Measurements from ENCODE around the gene SHFL. TPM values are rescaled to one million over a fixed set of nuclear protein-coding genes. Genes with fewer than 3 reads are reported as not detected.

The SHFL gene
- total RNA-seq (2012; rRNA removed) (9.0 and 10.0 TPM in 2 replicates), polyA plus RNA-seq (2012; rRNA removed) (32.1 and 34.3 TPM in 2 replicates), Bru-seq, nascent RNA (percentile 57 among the genes with signal in this experiment), BruChase-seq, experiment 1, labeled RNA remaining after a 6-hour chase (percentile 69 among the genes with signal in this experiment), BruChase-seq, experiment 2, labeled RNA remaining after a 2-hour chase (percentile 61 among the genes with signal in this experiment)
- polyA plus RNA-seq (2012; cell fraction: cytosol; rRNA removed) = 21.2 and 37.5 TPM in 2 replicates
- 205 and 249 TPM in 2 replicates for polyA plus RNA-seq (2012; cell fraction: nucleus; rRNA removed; ENCODE audit: low replicate concordance)
- long read RNA-seq, transcript C19orf66-201 (8 exons, 2,117 nt) = major isoform, 24 of 49 reads
- long read RNA-seq, transcript C19orf66-203 (7 exons, 2,079 nt) = minor isoform, 15 of 49 reads
- long read RNA-seq, partial matches to known transcripts = 3 of 49 reads
- long read RNA-seq, other reads (novel, unspliced or antisense) = 4 of 49 reads

DNA sequence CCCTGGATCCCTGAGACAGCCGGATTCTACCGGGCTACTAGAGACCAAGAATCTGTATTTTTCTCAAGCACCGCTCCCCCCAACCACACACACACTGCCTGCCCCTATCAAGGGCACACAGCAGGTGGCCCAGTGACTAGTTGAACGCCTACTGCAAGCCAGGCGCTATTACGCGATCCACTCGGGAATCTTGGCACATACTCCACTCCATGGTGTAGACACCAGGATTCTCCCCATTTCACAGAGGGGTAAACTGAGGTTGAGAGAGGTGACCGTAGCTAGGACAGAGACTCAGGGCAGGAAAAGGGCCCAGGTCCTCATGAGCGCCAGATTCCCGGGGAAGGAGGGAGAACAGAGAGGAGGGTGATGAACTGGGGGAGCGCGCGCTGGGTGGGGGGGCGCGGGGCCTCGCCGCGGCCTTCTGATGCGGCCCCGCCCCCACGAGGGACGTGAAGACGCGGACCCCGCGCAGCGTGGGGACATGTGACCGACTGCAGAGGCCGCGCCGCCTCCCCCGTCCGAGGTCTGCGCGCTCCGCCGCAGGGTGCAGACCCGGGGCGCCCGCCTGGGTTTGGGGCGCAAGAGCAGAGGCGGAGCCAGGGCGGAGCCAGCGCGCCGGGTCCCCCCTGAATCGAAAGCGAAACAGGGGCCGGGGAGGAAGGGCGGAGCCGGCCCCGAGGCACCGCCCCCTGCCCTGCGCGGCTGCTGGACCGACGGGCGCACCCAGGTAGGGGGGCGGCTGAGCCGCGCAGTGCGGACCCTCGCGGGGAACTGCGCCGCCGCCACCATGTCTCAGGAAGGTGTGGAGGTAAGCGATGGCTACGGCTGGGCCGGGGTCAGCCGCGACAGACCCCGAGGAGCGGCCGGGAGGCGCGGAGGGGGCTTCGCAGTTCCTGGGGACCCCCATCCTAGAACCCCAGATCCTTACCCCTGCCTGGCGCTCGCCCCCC, at the start of gene SHFL:
TSS of gene SHFL (plus strand) at position 677 of the 950 bp plus-strand sequence. CDS start at position 788, 111 bp downstream.
- in situ Hi-C loops (cut with MboI; ENCODE audit: low sequenced_read_pairs) (no loop called here), dilution Hi-C loops (cut with HindIII; ENCODE audit: low sequenced_read_pairs, unreplicated experiment) (no loop called here), intact Hi-C loops (cut with micrococcal nuclease) (no loop called here)
- Histone ChIP-seq H3K56ac (ENCODE audit: extremely low read depth, insufficient read depth, low read length) (no peak within 1 kb of the TSS; the same call in 1 of the 2 replicates), H3K4me1 (ENCODE audit: control insufficient read depth, insufficient read depth, low read length) (no peaks in the 10 kb centered on the region), H3K79me1 (ENCODE audit: low read depth in 1 of 2, low read length in 2 of 2) (peaks cover 3 to 24% of the 10 kb centered on the region in 2 experiments; a peak in 3 of 4 replicates), H3K9ac (ENCODE audit: low read depth, low read length) (peak within 1 kb of the TSS; percentile 76), H2AFZ (replicated peaks; ENCODE audit: low read length, poor library complexity) (peak within 1 kb of the TSS; percentile 98), H4K8ac (ENCODE audit: low read depth in 2 of 2, low read length in 2 of 2) (peak within 1 kb of the TSS; percentile 97 to 99), H3K27ac (ENCODE audit: insufficient read depth, low read length) (peak within 1 kb of the TSS; percentile 19), H3K9me3 (ENCODE audit: control insufficient read depth, insufficient read depth, low read length) (no peaks in the 10 kb centered on the region), H2BK120ac (ENCODE audit: low read depth, low read length) (peak within 1 kb of the TSS; percentile 56; the same call in 1 of the 2 replicates), H2BK15ac (ENCODE audit: low read depth, low read length) (no peak within 1 kb of the TSS), H2BK5ac (ENCODE audit: low read depth, low read length, poor library complexity, severe bottlenecking) (no peak within 1 kb of the TSS), H3K4me2 (ENCODE audit: low read depth, low read length) (peak within 1 kb of the TSS; percentile 74), H3K36me3 (ENCODE audit: control insufficient read depth, insufficient read depth, low read length) (peaks cover 14% of the 10 kb centered on the region; the same call in 1 of the 2 replicates), H4K5ac (ENCODE audit: low read depth, low read length) (peak within 1 kb of the TSS; percentile 61), H3K9me1 (ENCODE audit: insufficient read depth, low read length) (peaks cover 13% of the 10 kb centered on the region; the same call in 1 of the 2 replicates), H3K23ac (ENCODE audit: low read depth, low read length) (peak within 1 kb of the TSS; percentile 87), H2AK5ac (ENCODE audit: low read depth, low read length) (peak within 1 kb of the TSS; percentile 89), H3K4me3 (ENCODE audit: insufficient read depth, low read depth, low read length) (peak within 1 kb of the TSS; percentile 86), H2BK20ac (ENCODE audit: low read depth, low read length) (no peak within 1 kb of the TSS), H3K14ac (replicated peaks; ENCODE audit: low read depth, low read length) (peak within 1 kb of the TSS; percentile 91), H2AK9ac (replicated peaks; ENCODE audit: low read depth, low read length, poor library complexity) (peak within 1 kb of the TSS; percentile 96), H3K18ac (ENCODE audit: low read depth, low read length) (peak within 1 kb of the TSS; percentile 39; the same call in 1 of the 2 replicates), H3K27me3 (ENCODE audit: control insufficient read depth, insufficient read depth, low read length) (no peaks in the 10 kb centered on the region), H4K20me1 (ENCODE audit: insufficient read depth, low read length) (no peaks in the 10 kb centered on the region), H4K91ac (ENCODE audit: insufficient read depth, low read depth, low read length) (peak within 1 kb of the TSS; percentile 84), H3K4ac (ENCODE audit: low read depth, low read length) (peak within 1 kb of the TSS; percentile 88)
- BruUV-seq (replicated peaks) = no TSS peak
- WGBS, 2 experiments (ENCODE audit: extremely low coverage in 2 of 2, insufficient read length in 1 of 2) = 5% methylated on average over 39 of the region's 81 CpGs; no CpG with 5 or more reads in 1 of the 2 experiments
- ChIA-PET POLR2A (ENCODE audit: unreplicated experiment) (no interaction called here), CTCF (no interaction called here)
- peak; percentile 45 for DNase-seq
- ATAC-seq (ENCODE audit: low read depth) = peak; percentile 98
- TF ChIP-seq MAFK (IDR thresholded peaks at IDR 0.05; ENCODE audit: low read depth, low read length) = no peak
- TF ChIP-seq RFX5 (IDR thresholded peaks at IDR 0.05; ENCODE audit: low read depth, low read length) = no peak
- no peak for TF ChIP-seq BHLHE40 (IDR thresholded peaks at IDR 0.05; ENCODE audit: low read depth, low read length)
- 0 out of 2 replicates have a peak, but pooled peaks have one; percentile 13 for TF ChIP-seq MXI1 (IDR thresholded peaks at IDR 0.05; ENCODE audit: borderline replicate concordance, low read depth, low read length)
- TF ChIP-seq RAD21 (IDR thresholded peaks at IDR 0.05; ENCODE audit: low read length) = no peak
- TF ChIP-seq, protein P1, sequence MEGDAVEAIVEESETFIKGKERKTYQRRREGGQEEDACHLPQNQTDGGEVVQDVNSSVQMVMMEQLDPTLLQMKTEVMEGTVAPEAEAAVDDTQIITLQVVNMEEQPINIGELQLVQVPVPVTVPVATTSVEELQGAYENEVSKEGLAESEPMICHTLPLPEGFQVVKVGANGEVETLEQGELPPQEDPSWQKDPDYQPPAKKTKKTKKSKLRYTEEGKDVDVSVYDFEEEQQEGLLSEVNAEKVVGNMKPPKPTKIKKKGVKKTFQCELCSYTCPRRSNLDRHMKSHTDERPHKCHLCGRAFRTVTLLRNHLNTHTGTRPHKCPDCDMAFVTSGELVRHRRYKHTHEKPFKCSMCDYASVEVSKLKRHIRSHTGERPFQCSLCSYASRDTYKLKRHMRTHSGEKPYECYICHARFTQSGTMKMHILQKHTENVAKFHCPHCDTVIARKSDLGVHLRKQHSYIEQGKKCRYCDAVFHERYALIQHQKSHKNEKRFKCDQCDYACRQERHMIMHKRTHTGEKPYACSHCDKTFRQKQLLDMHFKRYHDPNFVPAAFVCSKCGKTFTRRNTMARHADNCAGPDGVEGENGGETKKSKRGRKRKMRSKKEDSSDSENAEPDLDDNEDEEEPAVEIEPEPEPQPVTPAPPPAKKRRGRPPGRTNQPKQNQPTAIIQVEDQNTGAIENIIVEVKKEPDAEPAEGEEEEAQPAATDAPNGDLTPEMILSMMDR (conservative IDR thresholded peaks at IDR 0.05; ENCODE audit: low read depth, low read length) = no peak
- TF ChIP-seq SMC3 (IDR thresholded peaks at IDR 0.05; ENCODE audit: low read depth, low read length) = no peak
- TF ChIP-seq ELK1 (IDR thresholded peaks at IDR 0.05; ENCODE audit: borderline replicate concordance, low read depth, low read length) = no peak
- TF ChIP-seq POLR2A (IDR thresholded peaks at IDR 0.05; ENCODE audit: low read depth, low read length) = peak; percentile 23; the same call in 1 of the 2 replicates
- TF ChIP-seq CHD1 (IDR thresholded peaks at IDR 0.05; ENCODE audit: low read depth, low read length) = no peak
- TF ChIP-seq FOS (IDR thresholded peaks at IDR 0.05; ENCODE audit: low read depth, low read length) = no peak
- peak; percentile 22; the same call in 1 of the 2 replicates for TF ChIP-seq MAZ (IDR thresholded peaks at IDR 0.05; ENCODE audit: borderline replicate concordance, low read depth, low read length)

All from IMR-90 (cell line).